ENCODE measurements around the gene BRF1. TPM values are rescaled to one million over a fixed set of nuclear protein-coding genes. Genes with fewer than 3 reads are reported as not detected.

BRF1 gene
- total RNA-seq, 1 donor from 2014 or later, result 51.1 TPM

DNA sequence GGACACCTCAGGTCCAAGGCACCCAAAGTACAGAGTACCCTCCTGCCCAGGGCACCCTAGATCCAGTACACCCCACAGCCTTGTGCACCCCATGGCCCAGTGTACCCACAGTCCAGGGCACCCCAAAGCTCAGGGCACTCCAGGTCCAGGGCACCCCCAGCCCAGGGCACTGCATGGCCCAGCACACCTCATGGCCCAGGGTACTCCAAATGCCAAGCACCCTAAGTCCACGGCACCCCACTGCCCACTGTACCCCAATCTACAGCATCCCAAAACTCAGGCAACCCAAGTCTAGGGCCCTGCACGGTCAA is 138.2 kb downstream of the BRF1 start:
- TF ChIP-seq, protein P1, sequence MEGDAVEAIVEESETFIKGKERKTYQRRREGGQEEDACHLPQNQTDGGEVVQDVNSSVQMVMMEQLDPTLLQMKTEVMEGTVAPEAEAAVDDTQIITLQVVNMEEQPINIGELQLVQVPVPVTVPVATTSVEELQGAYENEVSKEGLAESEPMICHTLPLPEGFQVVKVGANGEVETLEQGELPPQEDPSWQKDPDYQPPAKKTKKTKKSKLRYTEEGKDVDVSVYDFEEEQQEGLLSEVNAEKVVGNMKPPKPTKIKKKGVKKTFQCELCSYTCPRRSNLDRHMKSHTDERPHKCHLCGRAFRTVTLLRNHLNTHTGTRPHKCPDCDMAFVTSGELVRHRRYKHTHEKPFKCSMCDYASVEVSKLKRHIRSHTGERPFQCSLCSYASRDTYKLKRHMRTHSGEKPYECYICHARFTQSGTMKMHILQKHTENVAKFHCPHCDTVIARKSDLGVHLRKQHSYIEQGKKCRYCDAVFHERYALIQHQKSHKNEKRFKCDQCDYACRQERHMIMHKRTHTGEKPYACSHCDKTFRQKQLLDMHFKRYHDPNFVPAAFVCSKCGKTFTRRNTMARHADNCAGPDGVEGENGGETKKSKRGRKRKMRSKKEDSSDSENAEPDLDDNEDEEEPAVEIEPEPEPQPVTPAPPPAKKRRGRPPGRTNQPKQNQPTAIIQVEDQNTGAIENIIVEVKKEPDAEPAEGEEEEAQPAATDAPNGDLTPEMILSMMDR (conservative IDR thresholded peaks at IDR 0.05), result no peak
- Mint-ChIP-seq H3K27me3 (ENCODE audit: low read depth) (peaks cover 17% of the 10 kb centered on the region), H3K9me3 (no peaks in the 10 kb centered on the region), H3K27ac (ENCODE audit: unreplicated experiment) (no peak overlapping the region), H3K4me1 (no peaks in the 10 kb centered on the region), H3K4me3 (no peak overlapping the region), H3K36me3 (ENCODE audit: low read depth) (no peaks in the 10 kb centered on the region)
- DNase-seq (ENCODE audit: low read depth, low spot score), result no peak

DNA sequence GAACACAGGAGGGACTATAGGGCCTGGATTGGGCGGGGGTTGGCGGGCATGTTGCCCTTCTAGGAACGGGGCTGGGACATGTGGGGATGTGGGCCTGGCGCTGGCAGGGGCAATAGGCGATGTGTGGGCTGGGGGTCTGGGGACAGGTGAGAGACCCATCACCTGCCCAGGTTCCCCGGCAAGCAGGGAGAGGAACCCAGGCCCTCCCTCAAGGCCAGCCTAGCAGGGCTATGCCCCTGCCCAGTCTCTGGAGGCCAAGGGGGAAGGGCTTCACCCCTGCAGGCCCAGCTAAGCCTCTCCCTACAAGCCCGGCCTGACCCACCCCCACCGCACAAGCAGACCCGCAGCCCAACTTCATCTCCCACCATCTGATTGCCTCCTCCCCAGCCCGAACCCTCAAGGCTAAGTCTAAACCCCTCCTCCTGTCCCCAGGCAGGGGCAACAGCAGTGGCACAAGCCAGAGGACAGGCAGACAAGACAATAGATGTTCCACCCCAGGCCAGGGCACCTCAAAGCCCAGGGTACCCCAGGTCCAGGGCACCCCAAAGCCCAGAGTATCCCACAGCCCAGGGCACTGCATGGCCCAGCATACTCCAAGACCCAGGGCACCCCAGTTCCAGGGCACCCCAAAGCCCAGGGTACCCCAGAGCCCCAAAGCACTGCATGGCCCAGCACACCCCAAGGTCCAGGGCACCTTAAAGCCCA is 138.7 kb downstream of the BRF1 start:
- no peaks in the 10 kb centered on the region for H3K4me1 Mint-ChIP-seq
- no peak overlapping the region for H3K4me3 Mint-ChIP-seq
- H3K27me3 Mint-ChIP-seq (ENCODE audit: low read depth), result peaks cover 17% of the 10 kb centered on the region
- TF ChIP-seq, protein P1 (conservative IDR thresholded peaks at IDR 0.05), result no peak
- H3K27ac Mint-ChIP-seq (ENCODE audit: unreplicated experiment), result no peak overlapping the region
- DNase-seq (ENCODE audit: low read depth, low spot score), result no peak
- H3K36me3 Mint-ChIP-seq (ENCODE audit: low read depth), result no peaks in the 10 kb centered on the region
- no peaks in the 10 kb centered on the region for H3K9me3 Mint-ChIP-seq

DNA sequence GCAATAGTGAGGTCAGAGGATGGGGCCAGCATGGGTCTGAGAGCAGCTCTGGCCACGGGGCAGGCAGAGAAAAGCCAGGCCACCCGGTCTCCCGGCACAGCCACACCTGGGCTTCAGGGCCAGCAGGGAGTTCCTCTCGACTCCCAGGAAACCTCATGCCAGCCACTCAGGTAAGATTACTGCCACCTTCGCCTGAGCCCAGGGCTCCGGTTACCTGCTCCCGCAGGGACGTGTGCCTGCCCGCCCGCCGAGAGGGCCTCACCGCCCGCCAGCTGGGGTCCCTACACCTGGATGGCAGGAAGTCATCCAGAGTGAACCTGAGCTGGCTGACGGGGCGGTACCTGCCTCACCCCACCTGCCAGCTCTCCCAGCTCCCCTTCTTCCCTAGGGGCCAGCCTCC is 139.5 kb downstream of the BRF1 start:
- TF ChIP-seq, protein P1 (conservative IDR thresholded peaks at IDR 0.05), result no peak
- peaks cover 9% of the 10 kb centered on the region for H3K27me3 Mint-ChIP-seq (ENCODE audit: low read depth)

DNA sequence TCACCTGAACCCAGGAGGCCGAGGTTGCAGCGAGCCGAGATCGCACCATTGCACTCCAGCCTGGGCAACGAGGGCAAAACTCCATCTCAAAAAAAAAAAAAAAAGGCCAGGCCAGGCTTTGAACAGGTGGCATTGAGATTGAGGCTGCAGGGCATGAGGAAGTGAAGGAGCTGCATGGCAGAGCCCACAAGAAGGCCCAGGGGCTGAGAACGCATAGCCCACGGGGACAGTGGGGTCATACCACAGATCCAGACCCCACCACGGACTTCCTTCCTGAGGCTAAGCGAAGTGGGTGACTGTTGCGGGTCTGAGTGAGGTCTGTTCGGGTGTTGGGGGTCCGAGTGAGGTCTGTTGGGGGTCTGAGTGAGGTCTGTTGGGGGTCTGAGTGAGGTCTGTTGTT is 140.0 kb downstream of the BRF1 start:
- H3K27me3 Mint-ChIP-seq (ENCODE audit: low read depth), result peaks cover 8% of the 10 kb centered on the region
- TF ChIP-seq, protein P1 (conservative IDR thresholded peaks at IDR 0.05), result no peak
- H3K27ac Mint-ChIP-seq (ENCODE audit: unreplicated experiment), result no peak overlapping the region
- H3K9me3 Mint-ChIP-seq, result no peaks in the 10 kb centered on the region
- H3K4me3 Mint-ChIP-seq, result no peak overlapping the region
- H3K36me3 Mint-ChIP-seq (ENCODE audit: low read depth), result no peaks in the 10 kb centered on the region
- no peak for DNase-seq (ENCODE audit: low read depth, low spot score)
- no peaks in the 10 kb centered on the region for H3K4me1 Mint-ChIP-seq

More for the DNA sequence above, 139.5 kb downstream of the BRF1 start:
- H3K27ac Mint-ChIP-seq (ENCODE audit: unreplicated experiment), result no peak overlapping the region
- no peaks in the 10 kb centered on the region for H3K36me3 Mint-ChIP-seq (ENCODE audit: low read depth)
- DNase-seq (ENCODE audit: low read depth, low spot score), result no peak
- no peak overlapping the region for H3K4me3 Mint-ChIP-seq
- no peaks in the 10 kb centered on the region for H3K9me3 Mint-ChIP-seq
- no peaks in the 10 kb centered on the region for H3K4me1 Mint-ChIP-seq

DNA sequence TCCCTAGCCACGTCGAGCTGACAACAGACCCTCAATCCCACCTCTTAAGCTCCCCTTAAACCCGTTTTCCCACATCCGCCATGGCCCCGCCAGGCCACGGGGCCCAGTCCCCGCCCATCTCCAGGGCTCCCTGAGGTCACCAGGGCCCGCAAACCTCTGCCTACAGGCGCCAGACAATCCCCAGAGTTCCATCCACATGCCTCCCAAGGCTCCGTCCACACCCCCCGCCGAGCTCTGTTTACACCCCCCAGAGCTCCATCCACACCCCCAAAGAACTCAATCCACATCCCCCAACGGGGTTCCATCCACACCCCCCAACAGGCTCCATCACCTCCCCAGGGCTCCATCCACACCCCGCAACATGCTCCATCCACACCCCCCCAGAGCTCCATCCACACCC is 141.5 kb downstream of the BRF1 start:
- no peaks in the 10 kb centered on the region for H3K9me3 Mint-ChIP-seq
- H3K4me3 Mint-ChIP-seq, result no peak overlapping the region
- H3K4me1 Mint-ChIP-seq, result no peaks in the 10 kb centered on the region
- TF ChIP-seq, protein P1 (conservative IDR thresholded peaks at IDR 0.05), result no peak
- H3K27me3 Mint-ChIP-seq (ENCODE audit: low read depth), result no peaks in the 10 kb centered on the region
- no peak for DNase-seq (ENCODE audit: low read depth, low spot score)
- H3K36me3 Mint-ChIP-seq (ENCODE audit: low read depth), result no peaks in the 10 kb centered on the region
- no peak overlapping the region for H3K27ac Mint-ChIP-seq (ENCODE audit: unreplicated experiment)

Other genes with a start within 250 kb of the BRF1 start
- not detected in 2 replicates for gene GPR132, start 235.6 kb downstream of the BRF1 start, total RNA-seq
- gene JAG2, start 132.2 kb downstream of the BRF1 start, total RNA-seq, result 2.7 and 4.2 TPM in 2 replicates
- gene NUDT14, start 119.7 kb downstream of the BRF1 start, total RNA-seq, result 25.6 and 27.1 TPM in 2 replicates
- 33.6 and 36.6 TPM in 2 replicates for gene BTBD6, start 52.5 kb downstream of the BRF1 start, total RNA-seq
- gene PACS2, start 13.7 kb upstream of the BRF1 start, total RNA-seq, result 101 and 104 TPM in 2 replicates
- gene TEX22, start 97.5 kb upstream of the BRF1 start, total RNA-seq, result 4.4 and 5.2 TPM in 2 replicates
- gene MTA1, start 118.8 kb upstream of the BRF1 start, total RNA-seq, result 246 and 251 TPM in 2 replicates
- 38.3 and 39.3 TPM in 2 replicates for gene CRIP2, start 173.8 kb upstream of the BRF1 start, total RNA-seq
- 3.2 and 4.8 TPM in 2 replicates for gene CRIP1, start 185.9 kb upstream of the BRF1 start, total RNA-seq
- gene TEDC1, start 190.2 kb upstream of the BRF1 start, total RNA-seq, result 39.6 and 44.9 TPM in 2 replicates
- gene TMEM121, start 225.6 kb upstream of the BRF1 start, total RNA-seq, result 12.3 and 13.9 TPM in 2 replicates